Epithelial cell of proximal tubule (primary cell): ENCODE results near the gene RANBP2. TPM values are rescaled to one million over a fixed set of nuclear protein-coding genes. Genes with fewer than 3 reads are reported as not detected.
A peak's percentile ranks its signal among the peaks of the same experiment; 100 is the strongest.

ENCODE experiments used
- DNase-seq: peaks from one replicate; pipeline ENCODE4 v3.0.0-alpha.2; 2011; ENCODE audit warnings: low read depth
- H3K4me3 ChIP-seq: 2 replicates; pipeline ENCODE4 v1.5.1; 2011; ENCODE audit warnings: low read depth, mild to moderate bottlenecking, low read length
- CTCF ChIP-seq: conservative IDR thresholded peaks from 2 replicates; pipeline ENCODE4 v1.5.1; 2012; ENCODE audit warnings: low read depth, mild to moderate bottlenecking, low read length
- total RNA-seq: library from RNA; depleted of rRNA; stranded (reverse); fragments of >200 nt; gene quantifications from 2 replicates; pipeline ENCODE4 v1.2.3, GENCODE V29; 2015

Gene RANBP2
- total RNA-seq, 1 donor from 2014 or later, result 41.0 TPM

GRCh38 chr2:108776475-108776874 lies 57.2 kb downstream of the RANBP2 start:
- DNase-seq, result no peak
- no peak overlapping the region for H3K4me3 ChIP-seq
- TF ChIP-seq CTCF, result no peak

GRCh38 chr2:108778857-108779256 lies 59.6 kb downstream of the RANBP2 start:
- no peak overlapping the region for H3K4me3 ChIP-seq
- no peak for TF ChIP-seq CTCF

GRCh38 chr2:108786008-108786353 lies 66.7 kb downstream of the RANBP2 start:
- H3K4me3 ChIP-seq, result peak overlapping the region; percentile 75
- no peak for DNase-seq
- no peak for TF ChIP-seq CTCF

More at GRCh38 chr2:108778857-108779256, 59.6 kb downstream of the RANBP2 start:
- DNase-seq, result no peak

GRCh38 chr2:108786354-108787215 lies 67.3 kb downstream of the RANBP2 start, which contains the start of gene CCDC138:
TSS of gene CCDC138 (plus strand) at chr2:108786771. CDS start at chr2:108786823, 52 bp downstream.
- no peak for TF ChIP-seq CTCF
- peak; percentile 3 for DNase-seq
- H3K4me3 ChIP-seq, result peak within 1 kb of the TSS; percentile 75

- DNase-seq, result no peak
- H3K4me3 ChIP-seq, result peak overlapping the region; percentile 75
- TF ChIP-seq CTCF, result no peak
These were observed 67.9 kb downstream of the RANBP2 start for GRCh38 chr2:108787216-108787541.

GRCh38 chr2:108803045-108803736 lies 83.9 kb downstream of the RANBP2 start:
- no peak for DNase-seq
- TF ChIP-seq CTCF, result no peak
- H3K4me3 ChIP-seq, result no peak overlapping the region

- no peak for TF ChIP-seq CTCF
- no peak for DNase-seq
- no peak overlapping the region for H3K4me3 ChIP-seq
These were observed 85.8 kb downstream of the RANBP2 start for GRCh38 chr2:108805032-108805431.
